Neutrophil (primary cell): ENCODE data around the gene TTC23.

Experiments used
- H3K27ac ChIP-seq: fragments of 200-600 bp; sonication (generic); 2 replicates; pipeline ENCODE4 v1.5.1; 2016; ENCODE audit warnings: mild to moderate bottlenecking, moderate library complexity
- H3K27me3 ChIP-seq: fragments of 200-600 bp; sonication (generic); 2 replicates; pipeline ENCODE4 v1.6.0; 2016; ENCODE audit warnings: mild to moderate bottlenecking
- H3K36me3 ChIP-seq: fragments of 200-600 bp; sonication (generic); 2 replicates; pipeline ENCODE4 v1.5.1; 2017
- H3K4me1 ChIP-seq, 2 experiments: fragments of 200-600 bp in 1 of 2; sonication (generic) in 1 of 2; 1 replicate in 1 of 2; 2 replicates in 1 of 2; pipeline versions ENCODE4 v1.5.1 to v1.6.1; 2013 to 2016; ENCODE audit warnings: low read depth in 1 of 2, low read length in 1 of 2, mild to moderate bottlenecking in 1 of 2, moderate library complexity in 1 of 2; ENCODE audit not compliant: control insufficient read depth in 1 of 2, insufficient read depth in 1 of 2
- H3K4me3 ChIP-seq, 2 experiments: fragments of 200-600 bp in 1 of 2; sonication (generic) in 1 of 2; 1 replicate in 1 of 2; 2 replicates in 1 of 2; pipeline ENCODE4 v1.5.1; 2013 to 2016; ENCODE audit warnings: low read depth in 1 of 2, low read length in 1 of 2, mild to moderate bottlenecking in 1 of 2, moderate library complexity in 1 of 2
- H3K9me3 ChIP-seq: fragments of 200-600 bp; sonication (generic); 2 replicates; pipeline ENCODE4 v1.5.1; 2016
- CTCF ChIP-seq: fragments of 200-600 bp; sonication (generic); IDR thresholded peaks from 2 replicates; pipeline ENCODE4 v1.5.1; 2016; ENCODE audit warnings: antibody characterized with exemption

Gene TTC23

GRCh38 chr15:99172989-99173388 lies 76.4 kb downstream of the TTC23 start:
- no peaks in the 10 kb centered on the region for H3K27me3 ChIP-seq
- no peaks in the 10 kb centered on the region for H3K36me3 ChIP-seq
- H3K4me1 ChIP-seq, result no peaks in the 10 kb centered on the region
- H3K4me3 ChIP-seq, result no peak overlapping the region
- no peak overlapping the region for H3K27ac ChIP-seq
- no peaks in the 10 kb centered on the region for H3K9me3 ChIP-seq
- no peak for TF ChIP-seq CTCF

DNA sequence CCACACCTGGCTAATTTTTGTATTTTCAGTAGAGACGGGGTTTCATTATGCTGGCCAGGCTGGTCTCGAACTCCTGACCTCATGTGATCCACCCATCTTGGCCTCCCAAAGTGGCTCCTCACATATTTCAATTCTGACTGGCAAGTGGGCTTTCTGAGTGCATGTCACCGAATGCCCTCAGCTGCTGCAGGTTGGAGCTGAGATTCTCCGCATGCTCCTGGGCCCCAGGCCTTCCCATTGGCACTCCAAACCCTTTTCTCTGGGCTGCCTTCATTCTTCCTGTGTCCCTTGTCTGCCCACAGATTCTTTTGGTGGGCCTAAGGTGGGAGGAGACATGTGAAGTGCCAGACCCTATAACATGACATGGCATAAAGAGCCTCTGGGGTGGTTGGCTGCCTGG lies 77.2 kb downstream of the TTC23 start:
- no peaks in the 10 kb centered on the region for H3K4me1 ChIP-seq
- TF ChIP-seq CTCF, result no peak
- H3K36me3 ChIP-seq, result no peaks in the 10 kb centered on the region
- H3K27me3 ChIP-seq, result no peaks in the 10 kb centered on the region
- no peak overlapping the region for H3K4me3 ChIP-seq
- H3K9me3 ChIP-seq, result no peaks in the 10 kb centered on the region
- no peak overlapping the region for H3K27ac ChIP-seq

- no peaks in the 10 kb centered on the region for H3K9me3 ChIP-seq
- no peak overlapping the region for H3K4me3 ChIP-seq
- no peaks in the 10 kb centered on the region for H3K36me3 ChIP-seq
- H3K4me1 ChIP-seq, result no peaks in the 10 kb centered on the region
- H3K27ac ChIP-seq, result no peak overlapping the region
- no peaks in the 10 kb centered on the region for H3K27me3 ChIP-seq
- TF ChIP-seq CTCF, result no peak
Measured at GRCh38 chr15:99170476-99171065, 78.8 kb downstream of the TTC23 start.

DNA sequence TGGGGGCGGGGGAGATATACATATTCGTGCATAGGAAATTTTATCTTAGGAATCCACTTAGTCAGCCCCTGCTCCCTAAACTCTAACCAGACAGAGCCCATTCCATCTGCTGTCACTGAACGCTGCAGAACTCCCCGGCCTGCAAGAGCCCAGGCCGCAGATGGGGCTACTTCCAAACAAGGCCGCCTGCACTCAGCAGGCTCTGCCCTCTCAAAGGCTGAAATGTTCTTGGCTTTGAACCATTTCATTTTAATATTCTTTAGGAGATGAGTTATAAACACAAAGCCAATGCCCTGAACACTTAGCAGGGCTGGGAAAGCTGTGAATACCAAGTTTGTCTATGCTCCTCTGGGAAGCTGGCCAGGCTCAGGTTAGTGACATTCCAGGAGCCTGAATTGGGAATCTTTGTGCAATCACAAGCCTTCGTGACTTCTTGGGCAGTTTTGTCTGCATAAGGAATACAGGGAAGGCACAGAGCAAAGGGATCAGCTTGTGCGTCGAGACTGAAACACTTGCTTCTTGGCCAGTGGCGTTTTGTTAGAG lies 79.5 kb downstream of the TTC23 start:
- Histone ChIP-seq H3K4me1 (no peaks in the 10 kb centered on the region), H3K4me3 (no peak overlapping the region), H3K27me3 (no peaks in the 10 kb centered on the region), H3K27ac (no peak overlapping the region), H3K9me3 (no peaks in the 10 kb centered on the region), H3K36me3 (no peaks in the 10 kb centered on the region)
- TF ChIP-seq CTCF, result no peak

DNA sequence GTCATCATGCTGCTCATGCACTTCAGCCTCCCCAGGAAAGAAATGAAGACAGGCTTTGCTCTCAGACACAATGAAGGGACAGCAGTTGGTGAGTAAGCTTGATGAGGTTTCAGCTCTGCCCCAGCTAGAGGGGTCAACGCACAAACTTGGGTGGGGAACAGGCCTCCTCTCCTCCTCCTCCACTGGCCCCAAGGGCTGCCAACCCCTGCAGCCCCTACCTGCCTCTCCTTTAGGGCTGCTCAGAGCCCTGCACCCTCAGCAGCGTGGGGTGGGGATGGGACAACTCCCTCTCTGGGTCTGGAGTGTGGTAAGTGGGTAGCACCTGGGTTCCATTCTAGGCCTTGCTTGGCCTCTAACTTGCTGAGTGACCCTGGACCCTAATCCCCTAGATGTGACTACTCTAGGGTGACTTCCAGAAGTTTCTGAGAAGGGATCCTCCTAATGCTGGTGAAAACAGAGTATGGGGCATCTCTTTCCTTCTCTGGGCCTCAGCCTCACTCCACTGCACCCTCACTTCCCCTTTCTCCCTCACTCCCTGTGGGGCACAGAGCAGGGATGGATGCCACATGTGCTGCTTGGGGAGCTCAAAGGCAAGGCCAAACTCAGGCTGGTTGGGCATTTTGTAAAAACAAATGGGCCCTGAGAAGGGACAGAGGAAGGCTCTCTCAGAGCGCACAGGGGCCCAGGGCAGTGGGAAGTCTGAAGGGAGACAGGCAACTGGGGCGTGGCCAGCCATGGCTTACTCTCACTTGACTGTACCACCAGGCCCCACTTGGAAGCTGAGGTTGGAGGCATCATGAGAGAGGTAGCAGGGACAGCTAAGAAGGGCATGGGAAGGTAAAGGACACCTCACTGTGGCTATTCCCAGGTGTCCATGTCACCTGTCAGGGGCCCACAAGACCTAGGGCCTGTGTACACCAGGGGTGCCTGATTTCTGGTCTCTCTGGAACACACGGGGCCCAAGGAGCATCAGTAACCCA lies 80.5 kb downstream of the TTC23 start:
- Histone ChIP-seq H3K36me3 (no peaks in the 10 kb centered on the region), H3K9me3 (no peaks in the 10 kb centered on the region), H3K4me3 (no peak overlapping the region), H3K27me3 (no peaks in the 10 kb centered on the region), H3K27ac (no peak overlapping the region), H3K4me1 (no peaks in the 10 kb centered on the region)
- TF ChIP-seq CTCF, result no peak
